Measurements from ENCODE around the gene PBX3.

- TF ChIP-seq EZH2 (IDR thresholded peaks at IDR 0.05; ENCODE audit: borderline replicate concordance, insufficient read depth, low read depth, low read length, poor library complexity, severe bottlenecking) (no peak), CTCF (IDR thresholded peaks at IDR 0.05) (no peak)
These were observed 241.9 kb downstream of the PBX3 start for GRCh38 chr9:125989090-125989501.

Measured in B cell (primary cell).